Measurements from ENCODE around the gene NTNG1. TPM values are rescaled to one million over a fixed set of nuclear protein-coding genes. Genes with fewer than 3 reads are reported as not detected.

NTNG1 gene
- total RNA-seq, 4 donors from 2014 or later: 0.78 to 4.2 (median 2.4) TPM

- H3K4me1 ChIP-seq: no peaks in the 10 kb centered on the region
- DNase-seq (ENCODE audit: extremely low spot score): no peak
- no peaks in the 10 kb centered on the region for H3K27me3 ChIP-seq
- WGBS: 64% methylated on average over 3 of the region's 3 CpGs
- no peak for TF ChIP-seq CTCF (IDR thresholded peaks at IDR 0.05)
- H3K4me3 ChIP-seq: no peak overlapping the region
- H3K9me3 ChIP-seq: no peaks in the 10 kb centered on the region
- H3K27ac ChIP-seq (replicated peaks in 1 of 4): no peak overlapping the region
- H3K36me3 ChIP-seq: no peaks in the 10 kb centered on the region
- intact Hi-C loops (cut with DNase I): no loop called here
Measured at GRCh38 chr1:107457989-107458388, 317.1 kb downstream of the NTNG1 start.

GRCh38 chr1:107459204-107459904, 318.5 kb downstream of the NTNG1 start:
- intact Hi-C loops (cut with DNase I): no loop called here
- Histone ChIP-seq H3K27me3 (no peaks in the 10 kb centered on the region), H3K36me3 (no peaks in the 10 kb centered on the region), H3K9me3 (no peaks in the 10 kb centered on the region), H3K4me1 (no peaks in the 10 kb centered on the region), H3K27ac (replicated peaks in 1 of 4) (no peak overlapping the region), H3K4me3 (no peak overlapping the region)
- DNase-seq (ENCODE audit: extremely low spot score): no peak
- TF ChIP-seq POLR2AphosphoS5 (IDR thresholded peaks at IDR 0.05) (no peak), CTCF (IDR thresholded peaks at IDR 0.05) (no peak), EP300 (IDR thresholded peaks at IDR 0.05) (no peak), POLR2A (IDR thresholded peaks at IDR 0.05; ENCODE audit: low read depth) (no peak)
- WGBS: 63% methylated on average over 4 of the region's 4 CpGs

- no peaks in the 10 kb centered on the region for H3K36me3 ChIP-seq
- DNase-seq (ENCODE audit: extremely low spot score): no peak
- H3K9me3 ChIP-seq: no peaks in the 10 kb centered on the region
- no peaks in the 10 kb centered on the region for H3K27me3 ChIP-seq
- H3K4me1 ChIP-seq: no peaks in the 10 kb centered on the region
- TF ChIP-seq POLR2A (IDR thresholded peaks at IDR 0.05; ENCODE audit: low read depth) (no peak), EP300 (IDR thresholded peaks at IDR 0.05) (no peak), CTCF (IDR thresholded peaks at IDR 0.05) (no peak), POLR2AphosphoS5 (IDR thresholded peaks at IDR 0.05) (no peak)
- intact Hi-C loops (cut with DNase I): no loop called here
- 96% methylated on average over 8 of the region's 8 CpGs for WGBS
- no peak overlapping the region for H3K27ac ChIP-seq (replicated peaks in 1 of 4)
- no peak overlapping the region for H3K4me3 ChIP-seq
Measured at GRCh38 chr1:107460035-107460434, 319.2 kb downstream of the NTNG1 start.

- Histone ChIP-seq H3K4me3 (no peak overlapping the region), H3K9me3 (no peaks in the 10 kb centered on the region), H3K27ac (replicated peaks in 1 of 4) (no peak overlapping the region), H3K27me3 (no peaks in the 10 kb centered on the region), H3K36me3 (no peaks in the 10 kb centered on the region), H3K4me1 (no peaks in the 10 kb centered on the region)
- DNase-seq (ENCODE audit: extremely low spot score): no peak
- TF ChIP-seq POLR2AphosphoS5 (IDR thresholded peaks at IDR 0.05) (no peak), EP300 (IDR thresholded peaks at IDR 0.05) (no peak), CTCF (IDR thresholded peaks at IDR 0.05) (no peak), POLR2A (IDR thresholded peaks at IDR 0.05; ENCODE audit: low read depth) (no peak)
- intact Hi-C loops (cut with DNase I): no loop called here
- 72% methylated on average over 4 of the region's 4 CpGs for WGBS
Measured at GRCh38 chr1:107464827-107465226, 324.0 kb downstream of the NTNG1 start.

- no peaks in the 10 kb centered on the region for H3K4me1 ChIP-seq
- no peaks in the 10 kb centered on the region for H3K27me3 ChIP-seq
- TF ChIP-seq EP300 (IDR thresholded peaks at IDR 0.05) (no peak), POLR2AphosphoS5 (IDR thresholded peaks at IDR 0.05) (no peak), POLR2A (IDR thresholded peaks at IDR 0.05; ENCODE audit: low read depth) (no peak), CTCF (IDR thresholded peaks at IDR 0.05) (no peak)
- intact Hi-C loops (cut with DNase I): no loop called here
- WGBS: 95% methylated on average over 1 of the region's 1 CpG
- DNase-seq (ENCODE audit: extremely low spot score): no peak
- no peak overlapping the region for H3K27ac ChIP-seq (replicated peaks in 1 of 4)
- H3K36me3 ChIP-seq: no peaks in the 10 kb centered on the region
- no peak overlapping the region for H3K4me3 ChIP-seq
- H3K9me3 ChIP-seq: no peaks in the 10 kb centered on the region
Measured at GRCh38 chr1:107467286-107467685, 326.4 kb downstream of the NTNG1 start.

All from esophagus muscularis mucosa (tissue), 4 donors.